Activated CD8-positive, alpha-beta memory T cell treated with anti-CD3 and anti-CD28 coated beads, Interleukin-2, amount 50 U/mL, for 24 hours (primary cell): ENCODE data around the gene FAM156B.
"Not testable (repeated sequence)": the region's sequence is repeated elsewhere in the genome, so short reads cannot be mapped to it uniquely, and the experiment has no call there.

Source experiments
- DNase-seq: peaks from one replicate; pipeline ENCODE4 v3.0.0-alpha.2; 2020; ENCODE audit errors: extremely low read depth

The FAM156B gene

DNA sequence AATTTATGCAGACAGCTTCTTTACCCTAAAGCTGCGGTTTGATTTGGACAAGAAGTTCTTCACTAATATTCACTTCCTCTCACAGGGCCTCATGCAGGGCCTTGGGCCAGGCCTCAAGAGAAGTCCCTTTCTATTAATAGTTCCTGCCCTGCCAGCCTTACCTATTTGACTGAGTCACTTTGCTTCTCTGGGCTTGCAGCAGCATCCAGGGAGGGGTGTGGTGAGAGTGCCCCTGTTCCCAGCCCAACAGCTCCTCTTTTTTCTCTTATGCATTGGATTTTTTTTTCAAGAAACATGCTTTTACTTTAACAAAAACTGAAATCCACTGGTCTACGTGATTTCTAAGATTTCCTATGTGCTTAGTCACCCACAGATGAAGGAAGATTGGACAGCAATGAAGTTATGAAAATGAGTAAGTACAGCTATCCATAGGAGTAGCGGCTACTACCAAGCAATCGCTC is 26.7 kb downstream of the FAM156B start:
- DNase-seq = no peak

- DNase-seq = not testable (repeated sequence)
These were observed 33.1 kb downstream of the FAM156B start for GRCh38 chrX:52930214-52930613.

DNA sequence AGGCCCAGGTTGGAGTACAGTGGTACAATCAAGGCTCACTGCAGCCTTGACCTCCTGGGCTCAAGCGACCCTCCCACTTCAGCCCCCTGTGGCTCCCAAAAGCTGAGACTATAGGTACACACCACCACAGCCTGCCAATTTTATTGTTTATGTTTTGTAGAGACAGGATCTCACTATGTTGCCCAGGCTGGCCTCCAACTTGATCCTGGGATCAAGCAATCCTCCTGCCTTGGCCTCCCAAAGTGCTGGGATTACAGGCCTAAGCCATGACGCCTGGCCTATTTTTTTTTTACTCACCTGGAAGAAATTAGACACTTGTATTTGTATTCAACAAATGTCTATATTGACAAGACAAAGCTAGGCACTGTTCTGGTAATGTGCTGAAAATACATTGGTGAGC is 36.1 kb downstream of the FAM156B start:
- no peak for DNase-seq

- DNase-seq = no peak
These were observed 37.0 kb downstream of the FAM156B start for GRCh38 chrX:52933976-52934703.

DNA sequence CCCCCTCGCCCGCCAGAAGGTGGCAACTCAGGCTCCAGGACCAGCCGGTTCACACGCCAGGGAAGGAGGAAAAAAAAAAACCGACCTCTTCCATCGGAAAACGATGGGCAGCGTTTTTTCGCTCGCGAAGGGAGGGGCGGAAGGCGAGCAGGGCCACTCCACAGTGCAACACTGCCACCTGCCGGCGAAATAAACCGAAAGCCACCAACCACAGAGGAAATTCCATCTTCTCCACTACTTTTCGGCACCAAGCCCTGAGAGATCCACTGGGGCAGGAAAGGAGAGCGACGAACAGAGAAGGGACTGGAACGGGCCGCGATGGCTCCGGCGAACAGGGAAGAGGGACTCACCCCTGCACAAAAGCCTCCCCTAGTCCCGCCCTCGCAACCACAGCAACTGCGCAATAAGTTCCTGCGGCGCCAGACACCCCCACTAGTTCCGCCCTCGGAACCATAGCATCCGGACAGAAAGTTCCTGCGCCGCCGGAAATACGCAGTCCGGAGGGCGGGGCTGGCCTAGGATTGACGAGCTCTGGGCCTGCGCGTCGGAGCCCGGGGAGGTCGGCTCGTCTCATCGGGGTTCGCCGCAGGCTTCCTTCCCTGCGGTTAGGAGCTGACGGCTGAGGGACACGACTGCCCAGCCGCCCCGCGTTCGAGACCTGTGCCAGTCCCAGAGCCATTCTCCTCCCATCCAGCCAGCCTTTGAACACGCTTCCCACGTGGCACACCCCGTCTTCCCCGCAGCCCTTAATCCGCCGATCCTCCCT is 37.8 kb downstream of the FAM156B start:
- DNase-seq = peak; percentile 73

GRCh38 chrX:52935470-52935784 is 38.3 kb downstream of the FAM156B start:
- DNase-seq = not testable (repeated sequence)

DNA sequence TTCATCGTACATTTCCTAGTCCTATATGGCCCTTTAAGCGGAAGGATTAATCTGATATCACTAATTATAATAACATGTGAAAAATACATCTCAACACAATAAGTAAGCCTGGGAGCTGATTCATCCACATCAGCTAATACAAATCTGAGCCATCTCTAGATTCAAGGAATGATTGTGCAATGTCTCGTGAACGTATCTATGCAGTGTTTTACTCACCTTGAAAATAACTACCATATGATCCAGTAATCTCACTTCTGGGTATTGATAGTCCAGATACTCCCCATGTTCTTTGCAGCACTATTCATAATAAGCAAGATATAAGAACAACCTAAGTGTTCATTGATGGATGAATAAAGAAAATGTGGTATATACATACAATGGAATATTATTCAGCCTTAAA is 43.6 kb downstream of the FAM156B start:
- DNase-seq = not testable (repeated sequence)

DNA sequence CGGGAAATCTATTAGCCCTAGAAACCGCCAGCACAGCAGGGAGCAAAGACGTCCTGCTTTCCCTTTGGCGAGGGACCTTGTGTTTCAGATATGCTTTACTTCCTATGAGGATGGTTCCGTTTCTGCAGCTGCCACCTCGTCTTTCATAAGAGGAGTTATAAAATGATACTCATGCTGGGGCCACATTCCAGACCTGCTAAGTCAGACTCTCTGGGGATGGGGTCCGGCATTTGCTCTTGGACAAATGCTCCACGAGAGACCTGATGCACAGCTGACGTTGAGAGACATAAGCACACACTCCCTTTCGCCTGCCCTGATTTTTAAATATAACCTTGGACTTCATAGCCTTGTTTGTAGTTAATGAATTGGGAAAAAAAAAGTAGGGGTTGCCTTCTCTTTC is 44.6 kb downstream of the FAM156B start:
- not testable (repeated sequence) for DNase-seq

- not testable (repeated sequence) for DNase-seq
These were observed 48.8 kb downstream of the FAM156B start for GRCh38 chrX:52945838-52946494.

DNA sequence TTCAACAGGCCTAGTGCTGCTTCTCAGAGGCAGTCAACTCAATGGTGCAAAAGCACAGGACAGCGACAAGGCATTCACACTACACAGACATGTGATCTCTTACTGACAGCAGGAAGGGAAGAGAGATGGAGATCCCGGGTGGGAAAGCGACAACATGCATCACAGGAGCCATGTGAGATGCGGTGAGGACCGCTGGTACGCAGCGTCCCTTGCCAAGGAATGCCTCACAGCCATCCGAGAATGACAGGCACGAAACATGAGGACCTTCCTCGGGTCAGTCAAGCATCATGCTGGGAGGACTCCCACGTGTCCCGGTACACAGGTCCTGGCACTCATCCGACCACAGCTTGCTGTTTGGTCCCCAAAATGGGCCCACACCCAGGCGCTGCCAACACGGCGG is 50.4 kb downstream of the FAM156B start:
- DNase-seq = not testable (repeated sequence)

DNA sequence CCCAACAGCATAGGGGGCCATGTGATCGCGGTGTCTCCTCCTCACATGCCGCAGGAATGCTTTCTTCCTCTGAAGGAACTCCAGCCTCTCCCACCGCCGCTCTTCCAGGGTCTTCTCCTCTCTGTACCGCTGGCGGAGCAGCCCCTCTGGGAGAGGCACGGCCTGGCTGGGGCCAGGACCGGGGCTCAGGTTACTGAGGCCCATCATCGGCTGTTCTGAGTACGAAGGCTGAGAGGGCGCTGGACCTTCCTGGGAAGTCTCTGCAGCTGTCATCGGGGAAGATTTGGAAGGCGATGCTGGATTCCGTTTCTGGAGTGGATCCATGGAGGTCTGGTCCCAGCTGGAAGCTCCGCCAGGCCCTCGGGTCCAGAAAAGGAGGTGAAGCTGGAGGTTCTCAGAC is 51.1 kb downstream of the FAM156B start:
- DNase-seq = not testable (repeated sequence)

- not testable (repeated sequence) for DNase-seq
These were observed 52.2 kb downstream of the FAM156B start for GRCh38 chrX:52949325-52949724.

GRCh38 chrX:52949884-52950283 is 52.8 kb downstream of the FAM156B start:
- not testable (repeated sequence) for DNase-seq
